ENCODE measurements around the gene DNAH2.

Gene DNAH2

DNA sequence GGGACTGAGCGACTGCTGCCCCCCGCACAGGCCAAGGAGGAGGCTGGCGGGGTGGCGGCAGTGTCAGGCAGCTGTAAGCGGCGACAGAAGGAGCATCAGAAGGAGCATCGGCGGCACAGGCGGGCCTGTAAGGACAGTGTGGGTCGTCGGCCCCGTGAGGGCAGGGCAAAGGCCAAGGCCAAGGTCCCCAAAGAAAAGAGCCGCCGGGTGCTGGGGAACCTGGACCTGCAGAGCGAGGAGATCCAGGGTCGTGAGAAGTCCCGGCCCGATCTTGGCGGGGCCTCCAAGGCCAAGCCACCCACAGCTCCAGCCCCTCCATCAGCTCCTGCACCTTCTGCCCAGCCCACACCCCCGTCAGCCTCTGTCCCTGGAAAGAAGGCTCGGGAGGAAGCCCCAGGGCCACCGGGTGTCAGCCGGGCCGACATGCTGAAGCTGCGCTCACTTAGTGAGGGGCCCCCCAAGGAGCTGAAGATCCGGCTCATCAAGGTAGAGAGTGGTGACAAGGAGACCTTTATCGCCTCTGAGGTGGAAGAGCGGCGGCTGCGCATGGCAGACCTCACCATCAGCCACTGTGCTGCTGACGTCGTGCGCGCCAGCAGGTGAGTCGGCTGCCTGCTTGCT is 131.7 kb downstream of the DNAH2 start:
- DNase-seq: no peak

DNA sequence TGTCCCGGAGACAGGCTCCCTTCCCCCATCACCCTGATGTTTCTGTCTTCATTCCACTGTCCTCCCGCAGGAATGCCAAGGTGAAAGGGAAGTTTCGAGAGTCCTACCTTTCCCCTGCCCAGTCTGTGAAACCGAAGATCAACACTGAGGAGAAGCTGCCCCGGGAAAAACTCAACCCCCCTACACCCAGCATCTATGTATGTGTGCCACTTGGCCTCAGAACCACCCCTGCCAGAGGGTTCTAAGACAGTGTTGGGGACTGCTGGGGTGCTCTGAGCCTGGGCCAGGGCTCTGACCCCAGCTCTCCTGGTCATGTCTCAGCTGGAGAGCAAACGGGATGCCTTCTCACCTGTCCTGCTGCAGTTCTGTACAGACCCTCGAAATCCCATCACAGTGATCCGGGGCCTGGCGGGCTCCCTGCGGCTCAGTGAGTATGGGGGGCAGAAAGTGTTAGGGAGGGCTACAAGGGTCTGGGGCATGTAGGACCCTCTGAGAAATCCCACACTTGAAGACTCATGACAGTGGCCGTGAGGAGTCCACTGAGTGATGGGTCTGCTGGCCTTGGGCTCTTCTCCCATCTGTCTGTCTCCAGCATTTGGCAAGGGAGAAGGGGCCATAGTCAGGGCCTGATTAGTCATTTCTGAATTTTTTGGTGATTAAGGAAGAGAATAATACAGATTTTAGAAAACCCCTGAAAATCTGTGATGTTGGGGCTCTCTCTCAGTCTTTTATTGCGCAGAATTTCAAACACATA is 132.4 kb downstream of the DNAH2 start:
- DNase-seq: no peak

DNA sequence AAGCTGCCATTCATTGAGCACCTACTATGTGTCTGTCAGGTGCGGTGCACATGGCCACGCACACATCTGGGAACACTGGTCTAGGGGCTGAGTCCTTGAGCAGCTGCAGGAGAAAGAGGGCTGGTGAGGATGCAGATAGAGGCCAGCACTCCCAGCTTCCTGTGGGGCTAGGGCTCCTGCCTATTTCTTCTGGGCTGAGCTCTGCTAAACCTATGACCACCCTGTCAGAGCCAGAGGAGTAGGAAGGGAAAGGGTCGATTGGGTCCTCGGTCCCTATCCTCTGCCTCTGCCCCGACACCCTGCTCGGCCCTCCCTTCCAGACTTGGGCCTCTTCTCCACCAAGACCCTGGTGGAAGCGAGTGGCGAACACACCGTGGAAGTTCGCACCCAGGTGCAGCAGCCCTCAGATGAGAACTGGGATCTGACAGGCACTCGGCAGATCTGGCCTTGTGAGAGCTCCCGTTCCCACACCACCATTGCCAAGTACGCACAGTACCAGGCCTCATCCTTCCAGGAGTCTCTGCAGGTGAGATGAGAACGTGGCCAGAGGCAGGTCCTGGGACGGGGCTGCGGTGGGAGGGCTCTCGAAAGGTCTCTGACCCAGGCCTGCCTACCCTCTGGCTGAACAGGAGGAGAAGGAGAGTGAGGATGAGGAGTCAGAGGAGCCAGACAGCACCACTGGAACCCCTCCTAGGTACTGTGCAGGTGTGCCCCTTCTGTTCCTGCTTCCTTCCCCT is 133.3 kb downstream of the DNAH2 start:
- DNase-seq: no peak

DNA sequence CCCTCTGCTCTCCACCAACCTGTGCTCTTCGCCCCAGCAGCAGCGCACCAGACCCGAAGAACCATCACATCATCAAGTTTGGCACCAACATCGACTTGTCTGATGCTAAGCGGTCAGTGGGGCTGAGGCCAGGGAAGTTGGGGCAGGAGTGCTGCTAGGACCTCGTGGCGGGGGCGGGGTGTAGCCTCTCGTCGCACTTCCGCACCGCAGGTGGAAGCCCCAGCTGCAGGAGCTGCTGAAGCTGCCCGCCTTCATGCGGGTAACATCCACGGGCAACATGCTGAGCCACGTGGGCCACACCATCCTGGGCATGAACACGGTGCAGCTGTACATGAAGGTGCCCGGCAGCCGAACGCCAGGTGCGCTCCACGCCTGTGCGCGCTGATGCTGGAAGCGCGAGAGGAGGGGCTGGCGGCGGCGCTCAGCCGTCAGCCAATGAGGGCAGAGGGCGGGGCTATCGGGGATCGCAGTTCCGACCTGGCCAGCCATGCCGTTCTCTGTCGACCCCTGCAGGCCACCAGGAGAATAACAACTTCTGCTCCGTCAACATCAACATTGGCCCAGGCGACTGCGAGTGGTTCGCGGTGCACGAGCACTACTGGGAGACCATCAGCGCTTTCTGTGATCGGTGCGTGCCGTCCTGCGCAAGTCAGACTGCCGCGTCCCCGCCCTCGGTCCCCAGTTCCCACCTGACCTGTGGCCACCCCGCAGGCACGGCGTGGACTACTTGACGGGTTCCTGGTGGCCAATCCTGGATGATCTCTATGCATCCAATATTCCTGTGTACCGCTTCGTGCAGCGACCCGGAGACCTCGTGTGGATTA is 134.1 kb downstream of the DNAH2 start:
- DNase-seq: peak in 47 of 51 donors; percentile 43 to 93 (median 80)

DNA sequence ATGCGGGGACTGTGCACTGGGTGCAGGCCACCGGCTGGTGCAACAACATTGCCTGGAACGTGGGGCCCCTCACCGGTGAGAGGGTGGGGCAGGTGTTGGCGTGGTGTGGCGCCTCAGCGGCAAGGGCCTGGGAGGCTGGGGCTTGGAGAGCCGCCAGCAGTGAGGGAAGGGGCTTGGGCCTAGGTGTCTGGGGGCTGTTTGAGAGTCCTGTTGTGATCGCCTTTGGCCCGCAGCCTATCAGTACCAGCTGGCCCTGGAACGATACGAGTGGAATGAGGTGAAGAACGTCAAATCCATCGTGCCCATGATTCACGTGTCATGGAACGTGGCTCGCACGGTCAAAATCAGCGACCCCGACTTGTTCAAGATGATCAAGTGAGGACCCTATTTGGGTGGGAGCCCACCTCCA is 134.7 kb downstream of the DNAH2 start:
- no peak for DNase-seq

DNA sequence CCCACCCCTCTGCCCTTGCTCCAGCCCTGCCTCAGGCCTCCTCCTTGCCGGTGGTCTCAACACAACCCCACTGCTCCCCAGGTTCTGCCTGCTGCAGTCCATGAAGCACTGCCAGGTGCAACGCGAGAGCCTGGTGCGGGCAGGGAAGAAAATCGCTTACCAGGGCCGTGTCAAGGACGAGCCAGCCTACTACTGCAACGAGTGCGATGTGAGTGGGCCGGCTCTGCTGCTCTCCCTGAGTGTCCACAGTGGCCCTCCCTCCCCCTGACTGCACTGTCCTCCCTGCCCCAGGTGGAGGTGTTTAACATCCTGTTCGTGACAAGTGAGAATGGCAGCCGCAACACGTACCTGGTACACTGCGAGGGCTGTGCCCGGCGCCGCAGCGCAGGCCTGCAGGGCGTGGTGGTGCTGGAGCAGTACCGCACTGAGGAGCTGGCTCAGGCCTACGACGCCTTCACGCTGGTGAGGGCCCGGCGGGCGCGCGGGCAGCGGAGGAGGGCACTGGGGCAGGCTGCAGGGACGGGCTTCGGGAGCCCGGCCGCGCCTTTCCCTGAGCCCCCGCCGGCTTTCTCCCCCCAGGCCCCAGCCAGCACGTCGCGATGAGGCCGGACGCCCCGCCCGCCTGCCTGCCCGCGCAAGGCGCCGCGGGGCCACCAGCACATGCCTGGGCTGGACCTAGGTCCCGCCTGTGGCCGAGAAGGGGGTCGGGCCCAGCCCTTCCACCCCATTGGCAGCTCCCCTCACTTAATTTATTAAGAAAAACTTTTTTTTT is 135.6 kb downstream of the DNAH2 start:
- no peak for DNase-seq

DNA sequence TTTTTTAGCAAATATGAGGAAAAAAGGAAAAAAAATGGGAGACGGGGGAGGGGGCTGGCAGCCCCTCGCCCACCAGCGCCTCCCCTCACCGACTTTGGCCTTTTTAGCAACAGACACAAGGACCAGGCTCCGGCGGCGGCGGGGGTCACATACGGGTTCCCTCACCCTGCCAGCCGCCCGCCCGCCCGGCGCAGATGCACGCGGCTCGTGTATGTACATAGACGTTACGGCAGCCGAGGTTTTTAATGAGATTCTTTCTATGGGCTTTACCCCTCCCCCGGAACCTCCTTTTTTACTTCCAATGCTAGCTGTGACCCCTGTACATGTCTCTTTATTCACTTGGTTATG is 136.1 kb downstream of the DNAH2 start:
- no peak for DNase-seq

DNA sequence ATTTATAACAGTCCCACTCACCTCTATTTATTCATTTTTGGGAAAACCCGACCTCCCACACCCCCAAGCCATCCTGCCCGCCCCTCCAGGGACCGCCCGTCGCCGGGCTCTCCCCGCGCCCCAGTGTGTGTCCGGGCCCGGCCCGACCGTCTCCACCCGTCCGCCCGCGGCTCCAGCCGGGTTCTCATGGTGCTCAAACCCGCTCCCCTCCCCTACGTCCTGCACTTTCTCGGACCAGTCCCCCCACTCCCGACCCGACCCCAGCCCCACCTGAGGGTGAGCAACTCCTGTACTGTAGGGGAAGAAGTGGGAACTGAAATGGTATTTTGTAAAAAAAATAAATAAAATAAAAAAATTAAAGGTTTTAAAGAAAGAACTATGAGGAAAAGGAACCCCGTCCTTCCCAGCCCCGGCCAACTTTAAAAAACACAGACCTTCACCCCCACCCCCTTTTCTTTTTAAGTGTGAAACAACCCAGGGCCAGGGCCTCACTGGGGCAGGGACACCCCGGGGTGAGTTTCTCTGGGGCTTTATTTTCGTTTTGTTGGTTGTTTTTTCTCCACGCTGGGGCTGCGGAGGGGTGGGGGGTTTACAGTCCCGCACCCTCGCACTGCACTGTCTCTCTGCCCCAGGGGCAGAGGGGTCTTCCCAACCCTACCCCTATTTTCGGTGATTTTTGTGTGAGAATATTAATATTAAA is 136.7 kb downstream of the DNAH2 start:
- no peak for DNase-seq

DNA sequence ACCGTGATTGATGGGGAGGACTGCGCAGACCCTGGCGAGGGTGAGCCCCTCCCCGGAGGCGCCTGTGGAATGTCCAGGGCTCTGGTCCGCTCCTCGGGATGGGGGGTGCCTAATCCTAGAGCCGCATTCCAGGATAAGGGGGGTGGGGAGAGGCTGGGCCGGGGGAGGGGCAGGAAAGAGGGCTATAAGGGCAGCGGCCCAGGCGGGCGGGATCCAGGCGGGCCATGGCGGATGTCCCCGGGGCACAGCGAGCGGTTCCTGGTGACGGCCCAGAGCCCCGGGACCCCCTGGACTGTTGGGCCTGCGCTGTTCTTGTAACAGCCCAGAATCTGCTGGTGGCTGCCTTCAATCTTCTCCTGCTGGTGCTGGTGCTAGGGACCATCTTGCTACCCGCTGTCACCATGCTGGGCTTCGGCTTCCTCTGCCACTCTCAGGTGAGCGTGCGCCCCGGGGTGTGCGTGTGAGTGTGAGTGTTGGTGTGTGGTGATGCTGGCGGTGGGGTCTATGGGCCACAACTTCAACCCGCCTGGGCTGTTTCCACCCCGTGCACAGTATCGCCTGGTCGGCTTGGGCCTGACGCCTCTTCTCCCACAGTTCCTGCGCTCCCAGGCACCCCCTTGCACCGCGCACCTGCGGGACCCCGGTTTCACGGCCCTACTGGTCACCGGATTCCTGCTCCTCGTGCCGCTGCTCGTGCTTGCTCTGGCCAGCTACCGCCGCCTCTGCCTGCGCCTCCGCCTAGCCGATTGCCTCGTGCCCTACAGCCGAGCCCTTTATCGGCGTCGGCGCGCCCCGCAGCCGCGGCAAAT is 137.5 kb downstream of the DNAH2 start, which contains the start of gene TMEM88:
TMEM88 (plus strand) TSS at position 216 of the 809 bp plus-strand sequence; CDS start at position 225, 9 bp downstream.
- no peak for DNase-seq

DNA sequence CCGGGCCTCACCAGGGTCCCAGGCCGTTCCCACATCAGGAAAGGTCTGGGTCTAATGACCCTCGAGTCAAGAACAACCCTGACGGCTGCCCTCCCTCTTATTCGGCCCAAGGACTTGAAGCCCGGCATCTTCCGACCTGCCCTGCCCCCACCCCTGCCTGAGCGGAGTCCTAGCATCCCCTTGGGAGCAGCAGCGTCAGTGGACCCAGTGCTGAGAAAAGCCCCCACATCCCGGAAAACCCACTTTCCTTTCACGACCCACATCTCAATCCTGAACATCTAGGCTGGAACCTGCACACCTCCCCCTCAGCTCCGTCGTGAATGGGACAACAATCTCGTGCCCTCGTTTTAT is 138.1 kb downstream of the DNAH2 start:
- DNase-seq: no peak

DNA sequence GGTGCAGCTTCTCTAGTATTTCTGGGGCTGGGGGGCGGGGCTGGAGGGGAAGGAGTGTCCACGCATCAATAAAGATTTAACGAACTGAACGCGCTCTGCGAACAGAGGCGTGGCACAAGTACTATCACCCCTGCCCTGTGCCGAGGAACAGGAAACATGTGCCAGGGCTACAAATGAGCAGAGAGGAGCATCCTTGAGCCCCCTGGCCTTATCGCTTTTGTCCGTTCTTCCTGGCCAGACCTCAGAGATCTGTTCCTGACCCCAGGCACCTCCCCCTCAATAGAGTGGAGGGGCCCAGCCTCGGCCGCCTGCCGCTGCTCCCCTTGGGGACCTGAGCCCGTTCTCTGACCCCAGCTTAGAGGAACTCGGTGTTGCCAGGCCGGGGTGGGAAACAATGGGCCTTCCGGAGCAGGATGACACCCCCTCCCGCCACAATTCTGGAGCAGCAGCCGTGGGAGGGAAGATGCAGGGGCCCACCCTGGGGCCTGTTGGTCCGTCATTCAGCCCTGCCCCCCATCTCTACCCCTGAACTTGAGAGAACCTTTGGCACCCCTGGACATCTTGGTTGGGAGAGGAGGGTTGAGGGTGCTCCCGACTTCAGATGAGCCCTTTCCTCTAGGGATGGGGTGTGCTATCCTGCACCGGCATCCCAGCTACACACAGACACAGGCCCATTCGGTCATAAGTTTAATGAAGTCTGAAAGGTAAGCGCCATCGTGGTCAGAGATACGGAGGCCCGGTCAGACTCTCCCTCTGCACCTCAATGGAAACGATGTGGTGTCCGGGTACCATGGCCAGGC is 138.7 kb downstream of the DNAH2 start:
- DNase-seq: no peak

DNA sequence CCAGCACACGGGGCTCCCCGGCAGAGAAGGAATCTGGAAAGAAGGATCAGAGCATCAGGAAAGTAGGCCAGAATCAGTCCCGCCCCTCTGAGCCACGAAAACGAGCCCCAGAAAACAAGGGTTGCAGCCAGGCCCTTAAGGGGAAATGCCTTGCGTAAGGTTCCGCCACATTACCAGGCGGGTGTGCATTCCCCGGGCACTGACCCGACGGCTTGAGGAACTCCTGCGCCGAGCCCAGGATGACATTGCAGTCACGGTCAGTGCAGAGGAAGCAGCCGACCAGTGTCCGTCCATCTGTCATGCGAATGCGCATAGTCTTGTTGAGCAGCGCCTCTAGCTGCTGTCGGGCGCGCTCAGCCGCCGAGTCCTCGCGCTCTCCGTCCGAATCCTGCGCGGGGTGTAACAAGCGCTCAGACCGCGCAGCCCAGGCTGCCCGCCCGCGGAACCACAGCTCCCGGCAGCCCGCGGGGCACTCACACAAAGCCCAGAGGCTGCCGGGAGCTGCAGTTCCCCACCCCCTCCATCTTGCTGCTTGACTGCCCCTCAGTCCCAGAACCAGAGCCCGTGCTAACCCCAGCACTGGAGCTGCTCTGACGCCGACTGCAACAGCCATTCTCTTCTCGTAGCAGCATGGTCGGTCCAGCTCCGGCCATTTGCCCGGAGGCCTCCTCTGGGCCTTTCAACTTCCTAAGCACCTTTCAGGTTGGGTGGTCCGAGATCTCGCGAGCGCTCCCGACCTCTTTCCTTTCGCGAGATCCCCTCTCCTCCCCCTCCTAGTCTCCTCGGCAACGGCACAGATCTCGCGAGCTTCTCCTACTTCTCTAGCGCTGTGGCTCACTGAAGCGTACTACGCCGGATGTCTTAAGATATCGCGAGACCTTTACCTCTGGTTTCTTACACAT is 139.5 kb downstream of the DNAH2 start, which contains the start of gene NAA38:
NAA38 (minus strand) TSS at position 749 of the 902 bp plus-strand sequence; CDS start at position 653, 96 bp downstream.
- DNase-seq: peak; percentile 81 to 100 (median 95)

DNA sequence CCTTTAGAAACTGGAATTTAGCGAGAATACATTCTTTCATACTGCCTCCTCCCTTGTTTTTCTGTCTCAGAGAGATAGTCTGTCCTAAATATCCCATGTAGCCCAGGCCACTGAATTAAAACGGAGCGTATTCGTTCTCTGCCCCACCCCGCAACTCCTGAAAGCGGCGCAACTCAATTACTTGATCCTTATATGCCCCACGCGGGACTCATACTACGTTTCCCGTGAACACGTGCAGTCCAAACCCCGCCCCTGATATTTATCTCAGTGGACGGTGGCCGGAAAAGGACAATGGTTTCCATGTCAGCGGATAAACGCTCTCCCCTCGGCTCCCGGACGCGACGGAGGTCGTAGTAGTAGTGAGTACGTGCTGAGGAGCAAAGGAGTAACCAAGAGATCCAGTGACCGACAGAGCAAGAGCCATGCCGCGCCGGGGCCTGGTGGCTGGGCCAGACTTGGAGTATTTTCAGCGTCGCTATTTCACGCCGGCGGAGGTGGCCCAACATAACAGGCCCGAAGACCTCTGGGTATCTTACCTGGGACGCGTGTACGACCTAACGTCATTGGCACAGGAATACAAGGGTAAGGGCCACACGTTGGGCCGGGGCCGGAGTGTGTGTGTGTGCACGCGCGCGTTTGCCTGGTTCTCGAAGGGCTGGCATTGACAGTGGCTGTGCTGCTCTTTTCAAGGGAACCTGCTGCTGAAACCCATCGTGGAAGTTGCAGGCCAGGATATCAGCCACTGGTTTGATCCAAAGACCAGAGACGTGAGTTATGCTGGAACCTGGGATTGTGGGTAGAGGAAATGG is 140.4 kb downstream of the DNAH2 start, which contains the start of gene CYB5D1:
CYB5D1 (plus strand) TSS at position 291 of the 809 bp plus-strand sequence; CDS start at position 423, 132 bp downstream.
- DNase-seq: peak; percentile 61 to 99 (median 86)

DNA sequence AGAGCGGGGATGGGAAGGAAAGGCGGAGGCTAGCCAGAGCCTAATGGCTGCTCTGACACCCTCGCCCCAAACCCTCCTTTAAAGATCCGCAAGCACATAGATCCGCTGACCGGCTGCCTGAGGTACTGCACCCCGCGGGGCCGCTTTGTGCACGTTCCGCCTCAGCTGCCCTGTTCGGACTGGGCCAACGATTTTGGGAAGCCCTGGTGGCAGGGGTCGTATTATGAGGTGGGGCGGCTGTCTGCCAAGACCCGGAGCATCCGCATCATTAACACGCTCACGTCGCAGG is 140.9 kb downstream of the DNAH2 start:
- DNase-seq: peak in 1 of 51 donors; percentile 46

DNA sequence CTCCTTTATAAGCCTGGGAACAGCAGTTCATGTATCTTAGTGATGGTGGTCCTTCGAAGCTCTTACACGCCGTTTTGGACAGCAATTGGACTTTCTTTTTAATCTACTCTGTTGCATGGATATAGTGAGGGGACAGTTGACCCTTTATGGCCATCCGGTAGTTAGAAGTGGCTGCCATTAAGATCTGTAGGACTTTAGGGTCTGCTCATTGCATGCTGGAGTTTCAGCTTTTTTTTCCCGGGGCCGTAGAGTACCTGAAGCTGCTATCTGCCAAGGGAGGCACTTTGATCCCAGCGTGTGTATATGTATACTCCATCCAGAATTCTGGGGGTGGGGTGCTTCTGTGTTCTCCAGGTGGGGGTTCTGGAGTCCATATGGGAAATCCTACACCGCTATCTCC is 141.5 kb downstream of the DNAH2 start:
- DNase-seq: no peak

DNA sequence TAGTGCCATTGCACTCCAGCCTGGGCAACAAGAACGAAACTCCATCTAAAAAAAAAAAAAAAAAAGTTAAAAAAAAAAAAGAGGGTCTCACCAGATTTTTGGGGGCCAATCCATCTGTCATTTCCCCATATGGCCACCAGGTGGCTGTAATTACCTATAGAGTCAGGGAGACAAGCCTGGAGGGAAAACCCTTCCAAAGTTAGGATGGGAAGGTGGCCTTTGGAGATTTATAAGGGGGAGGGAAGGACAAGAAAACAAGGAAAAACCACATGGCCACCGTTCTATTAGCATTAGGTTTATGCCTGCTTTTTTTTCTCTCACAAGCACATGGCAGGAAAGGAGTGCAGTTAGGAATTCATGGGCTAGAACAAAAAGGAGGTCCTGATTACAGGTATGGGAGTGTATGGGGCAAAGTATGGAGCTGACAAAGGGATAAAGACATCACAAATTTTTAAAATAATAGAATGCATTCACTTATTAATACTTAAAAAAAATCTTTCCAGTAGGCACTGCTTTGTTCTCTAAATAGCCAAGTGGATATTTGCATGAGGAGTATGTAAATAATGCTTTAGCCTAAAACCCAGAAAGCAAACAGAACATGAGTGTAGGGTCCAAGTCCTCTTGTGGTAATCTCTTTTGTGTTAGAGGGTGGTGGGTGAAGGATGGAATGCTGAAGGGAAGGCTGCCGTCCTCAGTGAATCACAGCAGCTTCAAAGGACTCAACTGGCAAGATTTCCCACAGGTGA is 145.3 kb downstream of the DNAH2 start:
- peak in 8 of 51 donors; percentile 17 to 58 (median 31) for DNase-seq
